Middle frontal gyrus (tissue), 1 donor: ENCODE measurements around the gene OR52A5.

Experiments
- DNase-seq: peaks from one replicate; pipeline ENCODE4 v3.0.0-alpha.2; 2015; ENCODE audit warnings: low spot score; ENCODE audit errors: extremely low spot score

OR52A5 gene

GRCh38 chr11:5117588-5117987 lies 20.6 kb downstream of the OR52A5 start:
- DNase-seq, result no peak

GRCh38 chr11:5115339-5115738 lies 22.8 kb downstream of the OR52A5 start:
- DNase-seq, result no peak

DNA sequence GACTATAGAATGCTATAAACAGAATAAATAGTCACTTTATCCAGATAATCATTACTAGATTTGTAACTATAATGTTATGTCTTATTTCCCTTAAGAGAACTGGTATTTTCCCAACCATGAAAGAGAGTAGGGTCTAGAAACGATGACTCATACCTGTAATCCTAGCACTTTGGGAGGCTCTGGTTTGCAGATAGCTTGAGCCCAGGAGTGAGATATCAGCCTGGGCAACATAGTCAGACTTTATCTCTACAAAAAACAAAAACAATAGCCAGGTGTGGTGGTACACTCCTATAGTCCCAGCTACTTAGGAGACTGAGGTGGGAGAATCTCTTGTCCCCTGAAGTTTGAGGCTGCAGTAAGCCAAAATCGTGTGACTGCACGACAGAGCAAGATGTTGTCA lies 30.9 kb downstream of the OR52A5 start:
- no peak for DNase-seq

DNA sequence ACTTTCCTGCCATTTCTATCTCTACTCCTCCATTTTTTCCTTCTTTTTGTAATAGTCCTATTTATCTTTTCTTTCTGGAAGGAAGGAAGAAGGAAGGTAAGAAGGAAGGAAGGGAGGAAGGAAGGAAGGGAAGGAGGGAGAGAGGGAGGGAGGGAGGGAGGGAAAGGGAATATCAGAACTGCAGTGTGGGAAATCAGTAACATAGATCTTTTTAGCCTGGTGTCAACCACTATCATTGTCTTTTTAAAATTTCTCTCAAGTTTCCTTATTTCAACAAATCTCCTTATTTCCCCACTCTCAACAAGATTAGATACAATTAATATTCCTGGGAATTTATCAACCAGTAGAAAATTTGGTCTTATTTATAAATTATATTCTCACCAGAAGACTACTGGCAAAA lies 35.1 kb downstream of the OR52A5 start:
- DNase-seq, result no peak

DNA sequence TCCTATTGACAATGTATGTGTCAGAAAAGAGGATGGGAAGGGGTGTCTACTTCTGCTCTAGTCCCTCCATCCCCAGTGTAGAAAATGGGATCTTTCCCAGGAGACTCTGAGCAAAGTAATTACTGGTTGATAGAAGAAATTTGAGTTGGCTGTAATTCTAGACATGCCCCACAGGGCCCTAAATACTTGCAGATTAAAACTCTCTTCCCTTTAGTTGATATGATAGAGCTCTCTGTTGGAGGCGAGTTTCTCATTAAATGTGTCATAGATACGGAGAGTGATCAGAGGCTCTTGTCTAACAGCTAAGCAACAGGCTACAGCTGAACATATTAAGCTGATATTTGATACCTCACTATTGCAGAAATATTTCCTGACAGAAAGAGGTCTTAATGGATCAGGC lies 35.9 kb downstream of the OR52A5 start:
- no peak for DNase-seq

DNA sequence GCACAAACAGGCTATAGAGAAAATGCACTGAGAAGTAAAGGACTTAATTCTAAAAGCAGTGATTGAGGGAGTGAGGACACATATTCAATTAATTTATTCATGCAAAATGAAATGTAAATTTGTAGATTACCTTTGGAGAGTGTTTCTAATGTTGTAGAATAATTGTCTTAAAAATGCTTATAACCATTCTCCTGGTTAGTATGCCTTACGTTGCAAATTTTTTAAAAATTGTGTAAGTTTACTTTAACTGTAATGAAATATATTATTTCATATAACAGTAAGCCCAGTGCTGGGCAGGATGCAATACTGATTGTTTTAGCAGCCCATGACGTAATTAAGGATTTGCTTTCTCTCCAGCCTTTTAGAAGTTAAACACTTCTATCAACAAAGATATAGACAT lies 42.1 kb downstream of the OR52A5 start:
- DNase-seq, result no peak

DNA sequence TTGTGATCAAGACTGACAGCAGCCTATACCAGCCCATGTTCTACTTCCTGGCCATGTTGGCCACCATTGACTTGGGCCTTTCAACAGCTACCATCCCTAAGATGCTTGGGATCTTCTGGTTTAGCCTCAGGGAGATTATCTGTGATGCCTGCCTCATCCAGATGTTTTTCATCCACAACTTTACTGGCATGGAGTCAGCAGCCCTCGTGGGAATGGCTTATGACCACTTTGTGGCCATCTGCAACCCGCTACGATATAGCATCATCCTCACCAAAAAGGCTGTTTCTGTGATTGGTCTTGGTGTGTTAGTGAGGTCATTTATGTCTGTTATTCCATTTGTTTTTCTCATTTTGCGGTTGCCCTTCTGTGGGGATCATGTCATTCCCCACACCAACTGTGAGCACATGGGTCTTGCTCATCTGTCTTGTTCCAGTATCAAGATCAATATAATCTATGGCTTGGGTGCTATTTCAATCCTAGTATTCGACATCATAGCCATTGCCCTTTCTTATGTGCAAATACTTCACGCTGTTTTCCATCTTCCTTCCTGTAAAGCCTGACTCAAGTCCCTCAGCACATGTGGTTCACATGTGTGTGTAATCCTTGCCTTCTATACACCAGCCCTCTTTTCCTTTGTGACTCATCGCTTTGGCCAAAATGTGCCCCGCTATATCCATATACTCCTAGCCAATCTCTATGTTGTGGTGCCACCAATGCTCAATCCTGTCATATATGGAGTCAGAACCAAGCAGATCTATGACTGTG lies 45.2 kb downstream of the OR52A5 start:
- DNase-seq, result no peak

GRCh38 chr11:5090668-5091067 lies 47.5 kb downstream of the OR52A5 start:
- no peak for DNase-seq

DNA sequence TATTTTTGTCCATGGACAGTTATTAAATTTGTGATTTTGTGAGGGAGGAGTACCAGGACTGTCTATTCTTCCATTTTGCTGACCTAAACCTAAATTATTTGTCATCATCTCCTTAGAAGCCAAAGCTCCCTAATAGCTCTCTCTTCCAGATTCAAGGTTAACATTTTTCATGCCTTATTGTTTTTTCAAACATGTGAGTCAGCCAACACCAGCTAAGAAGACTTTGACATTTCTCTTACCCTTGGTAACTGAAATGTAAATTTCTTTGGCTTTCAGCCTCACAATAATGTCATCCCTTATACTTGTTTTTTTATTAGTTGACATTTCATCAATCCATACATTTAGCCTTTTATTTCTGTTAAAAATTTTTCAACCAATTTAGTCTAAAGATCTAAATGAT lies 49.6 kb downstream of the OR52A5 start:
- no peak for DNase-seq

DNA sequence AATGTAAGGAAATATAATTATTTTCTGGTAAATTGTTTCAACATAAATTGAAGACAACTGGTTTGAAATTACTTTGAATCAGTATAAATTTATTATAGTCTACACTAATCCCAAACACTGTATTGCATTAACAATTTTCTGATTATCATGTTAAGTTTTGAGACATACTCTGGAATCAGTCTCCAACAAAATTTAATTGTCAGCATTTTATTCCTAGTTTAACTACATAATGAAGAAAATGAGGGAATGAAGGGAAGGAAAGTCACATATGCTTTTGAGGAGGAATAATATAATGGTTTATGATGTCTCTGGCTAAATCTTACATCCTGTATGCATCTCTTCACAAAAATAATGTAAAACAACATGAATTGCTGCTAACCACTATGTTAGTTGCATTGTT lies 54.6 kb downstream of the OR52A5 start:
- DNase-seq, result no peak

GRCh38 chr11:5081405-5081804 lies 56.8 kb downstream of the OR52A5 start:
- no peak for DNase-seq
